ENCODE data around the gene TMEM108. TPM values are rescaled to one million over a fixed set of nuclear protein-coding genes. Genes with fewer than 3 reads are reported as not detected.

Gene TMEM108
- total and polyA plus RNA-seq, 4 donors, result 0.33 to 3.6 (median 1.3) TPM; not detected in 1

DNA sequence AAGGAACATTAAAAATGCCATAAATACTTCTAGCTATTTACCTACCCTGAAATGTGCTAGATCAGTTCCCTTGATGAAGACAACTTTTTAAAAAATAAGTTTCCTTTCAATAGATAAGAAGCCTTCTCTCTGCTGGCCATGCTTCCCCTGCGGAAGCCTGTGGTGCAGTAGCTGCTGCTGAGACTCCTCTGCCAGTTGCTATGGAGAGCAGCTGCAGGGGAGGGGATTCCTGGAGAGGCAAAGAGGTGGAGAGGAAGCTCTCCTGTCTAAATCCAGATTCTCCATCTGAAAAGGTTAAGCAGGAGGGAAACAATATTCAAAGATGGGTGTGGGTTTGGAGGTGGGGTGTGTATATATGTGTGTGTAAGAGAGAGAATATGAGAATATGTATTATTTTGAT is 291.9 kb downstream of the TMEM108 start:
- 91 to 97% methylated on average over 1 of the region's 1 CpG for WGBS, 2 donors
- H3K4me1 ChIP-seq (ENCODE audit: control insufficient read depth in 1 of 2, insufficient read depth in 2 of 2, low read length in 2 of 2), result no peaks in the 10 kb centered on the region
- H3K27ac ChIP-seq (ENCODE audit: low read depth in 1 of 2, low read length in 2 of 2), result no peak overlapping the region
- H3K4me3 ChIP-seq (ENCODE audit: low read length in 2 of 2), result no peak overlapping the region
- H3K36me3 ChIP-seq (ENCODE audit: control insufficient read depth in 1 of 2, insufficient read depth in 2 of 2, low read length in 1 of 2), result no peaks in the 10 kb centered on the region
- no peaks in the 10 kb centered on the region for H3K9me3 ChIP-seq (ENCODE audit: control insufficient read depth, low read length)
- ATAC-seq (ENCODE audit: low FRiP score), result no peak
- DNase-seq, result no peak
- no peaks in the 10 kb centered on the region for H3K27me3 ChIP-seq (ENCODE audit: control insufficient read depth in 1 of 2, insufficient read depth in 2 of 2, low read length in 1 of 2)
- intact Hi-C loops (cut with DNase I), result no loop called here

DNA sequence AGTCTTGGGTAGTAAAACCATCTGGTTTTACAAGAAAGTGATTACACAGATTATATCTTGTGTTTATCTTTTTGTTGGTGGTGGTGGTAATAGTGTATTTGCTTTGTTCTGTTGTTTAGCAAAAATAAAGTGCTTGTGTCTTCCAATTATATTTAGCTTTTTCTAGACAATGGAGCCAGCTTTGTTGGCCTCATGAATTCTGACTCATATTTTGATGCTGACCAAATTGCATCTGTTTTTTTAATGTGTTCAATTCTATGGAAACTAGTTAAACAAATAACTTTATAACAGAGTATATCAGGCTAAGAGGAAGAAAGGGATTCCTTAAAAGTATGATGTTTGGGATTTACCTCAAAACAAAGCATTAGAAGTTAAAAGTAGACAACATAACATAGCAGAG is 292.3 kb downstream of the TMEM108 start:
- Histone ChIP-seq H3K4me1 (ENCODE audit: control insufficient read depth in 1 of 2, insufficient read depth in 2 of 2, low read length in 2 of 2) (no peaks in the 10 kb centered on the region), H3K9me3 (ENCODE audit: control insufficient read depth, low read length) (no peaks in the 10 kb centered on the region), H3K36me3 (ENCODE audit: control insufficient read depth in 1 of 2, insufficient read depth in 2 of 2, low read length in 1 of 2) (no peaks in the 10 kb centered on the region), H3K4me3 (ENCODE audit: low read length in 2 of 2) (no peak overlapping the region), H3K27me3 (ENCODE audit: control insufficient read depth in 1 of 2, insufficient read depth in 2 of 2, low read length in 1 of 2) (no peaks in the 10 kb centered on the region), H3K27ac (ENCODE audit: low read depth in 1 of 2, low read length in 2 of 2) (no peak overlapping the region)
- DNase-seq, result no peak
- ATAC-seq (ENCODE audit: low FRiP score), result no peak
- intact Hi-C loops (cut with DNase I), result no loop called here

DNA sequence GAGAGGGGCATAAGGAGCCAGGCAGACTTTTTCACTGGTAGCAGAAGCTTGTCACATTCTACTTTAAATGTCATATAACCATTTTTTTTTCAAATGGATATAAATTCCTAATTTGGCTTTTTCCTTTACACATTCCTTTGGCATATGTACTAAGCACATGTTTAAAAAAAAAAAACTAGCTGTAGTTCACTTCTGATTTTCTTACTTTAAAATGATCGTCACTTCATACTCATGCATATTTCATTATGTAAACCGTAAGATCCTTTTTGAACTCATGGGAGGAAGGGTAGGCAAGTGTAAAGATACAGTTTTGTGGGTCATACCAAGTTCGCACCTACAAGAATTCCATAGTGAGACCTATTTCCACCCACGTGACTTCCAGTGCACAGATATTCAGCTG is 316.5 kb downstream of the TMEM108 start:
- Histone ChIP-seq H3K9me3 (ENCODE audit: control insufficient read depth, low read length) (no peaks in the 10 kb centered on the region), H3K36me3 (ENCODE audit: control insufficient read depth in 1 of 2, insufficient read depth in 2 of 2, low read length in 1 of 2) (no peaks in the 10 kb centered on the region), H3K27ac (ENCODE audit: low read depth in 1 of 2, low read length in 2 of 2) (no peak overlapping the region), H3K4me1 (ENCODE audit: control insufficient read depth in 1 of 2, insufficient read depth in 2 of 2, low read length in 2 of 2) (no peaks in the 10 kb centered on the region), H3K4me3 (ENCODE audit: low read length in 2 of 2) (no peak overlapping the region), H3K27me3 (ENCODE audit: control insufficient read depth in 1 of 2, insufficient read depth in 2 of 2, low read length in 1 of 2) (no peaks in the 10 kb centered on the region)
- ATAC-seq (ENCODE audit: low FRiP score) (no peak), DNase-seq (no peak)
- WGBS, 2 donors, result 84 to 87% methylated on average over 4 of the region's 4 CpGs
- intact Hi-C loops (cut with DNase I), result no loop called here

DNA sequence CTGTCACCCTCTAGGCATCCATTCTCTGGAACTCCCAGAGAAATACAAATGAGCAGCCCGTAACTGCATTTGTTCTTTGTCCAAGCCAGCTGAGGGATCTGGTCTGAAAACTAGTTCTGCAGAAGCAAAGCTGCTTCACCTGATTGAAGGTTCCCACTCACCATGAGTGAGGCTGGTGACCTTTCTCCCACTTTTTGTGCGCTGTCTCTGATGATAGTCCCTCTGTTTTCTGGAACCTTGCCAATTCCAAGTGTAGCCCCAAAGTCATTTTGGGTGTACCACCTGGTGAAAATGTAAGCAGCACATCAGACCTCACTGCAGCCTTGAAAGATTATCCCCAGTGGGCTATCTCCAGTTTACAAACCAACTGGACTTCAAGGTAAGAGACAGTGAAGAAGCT is 322.3 kb downstream of the TMEM108 start:
- Histone ChIP-seq H3K27me3 (ENCODE audit: control insufficient read depth in 1 of 2, insufficient read depth in 2 of 2, low read length in 1 of 2) (no peaks in the 10 kb centered on the region), H3K27ac (ENCODE audit: low read depth in 1 of 2, low read length in 2 of 2) (no peak overlapping the region), H3K4me1 (ENCODE audit: control insufficient read depth in 1 of 2, insufficient read depth in 2 of 2, low read length in 2 of 2) (no peaks in the 10 kb centered on the region), H3K4me3 (ENCODE audit: low read length in 2 of 2) (no peak overlapping the region), H3K36me3 (ENCODE audit: control insufficient read depth in 1 of 2, insufficient read depth in 2 of 2, low read length in 1 of 2) (no peaks in the 10 kb centered on the region), H3K9me3 (ENCODE audit: control insufficient read depth, low read length) (no peaks in the 10 kb centered on the region)
- ATAC-seq (ENCODE audit: low FRiP score), result no peak
- no peak for DNase-seq
- WGBS, 2 donors, result 92 to 96% methylated on average over 2 of the region's 2 CpGs
- intact Hi-C loops (cut with DNase I), result no loop called here

DNA sequence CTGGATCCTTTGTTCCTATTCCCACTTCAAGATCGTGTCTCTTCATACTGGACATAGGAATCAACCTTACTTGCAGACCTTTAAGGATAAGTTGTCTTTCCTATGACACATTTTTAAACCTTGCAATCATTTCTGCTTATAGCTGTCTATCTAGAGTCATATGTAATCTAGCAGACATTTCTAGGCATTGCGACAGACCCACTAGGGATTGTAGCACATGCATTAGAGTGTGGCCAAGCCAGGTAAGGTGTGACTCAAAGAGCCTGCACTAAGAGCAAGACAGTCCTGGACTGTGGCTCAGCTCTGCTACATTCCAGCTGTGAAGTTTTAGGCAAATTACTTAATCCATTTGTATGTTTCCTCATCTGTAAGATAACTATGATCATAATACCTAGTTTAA is 322.8 kb downstream of the TMEM108 start:
- H3K4me3 ChIP-seq (ENCODE audit: low read length in 2 of 2), result no peak overlapping the region
- no peak overlapping the region for H3K27ac ChIP-seq (ENCODE audit: low read depth in 1 of 2, low read length in 2 of 2)
- no peaks in the 10 kb centered on the region for H3K4me1 ChIP-seq (ENCODE audit: control insufficient read depth in 1 of 2, insufficient read depth in 2 of 2, low read length in 2 of 2)
- 88 to 90% methylated on average over 2 of the region's 2 CpGs for WGBS, 2 donors
- H3K36me3 ChIP-seq (ENCODE audit: control insufficient read depth in 1 of 2, insufficient read depth in 2 of 2, low read length in 1 of 2), result no peaks in the 10 kb centered on the region
- no peak for ATAC-seq (ENCODE audit: low FRiP score)
- no peaks in the 10 kb centered on the region for H3K27me3 ChIP-seq (ENCODE audit: control insufficient read depth in 1 of 2, insufficient read depth in 2 of 2, low read length in 1 of 2)
- intact Hi-C loops (cut with DNase I), result no loop called here
- DNase-seq, result no peak
- no peaks in the 10 kb centered on the region for H3K9me3 ChIP-seq (ENCODE audit: control insufficient read depth, low read length)

DNA sequence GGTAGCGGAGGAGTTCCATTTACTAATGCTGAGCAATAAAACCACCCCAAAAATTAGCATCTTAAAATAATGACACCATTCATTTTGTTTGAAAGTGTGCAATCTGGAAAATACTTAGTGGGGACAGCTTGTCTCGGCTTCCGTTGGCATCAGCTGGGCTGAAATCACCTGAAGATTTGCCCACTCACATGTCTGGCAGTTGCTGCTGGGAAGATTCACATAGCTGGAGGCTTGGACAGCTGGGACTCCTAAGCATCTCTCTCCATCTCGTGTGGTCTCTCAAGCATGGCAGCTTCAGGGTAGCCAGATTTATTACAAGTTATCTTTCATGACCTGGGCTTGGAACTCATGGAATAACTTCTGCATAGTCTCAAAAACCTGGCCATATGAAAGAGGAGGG is 323.2 kb downstream of the TMEM108 start:
- Histone ChIP-seq H3K4me1 (ENCODE audit: control insufficient read depth in 1 of 2, insufficient read depth in 2 of 2, low read length in 2 of 2) (no peaks in the 10 kb centered on the region), H3K27me3 (ENCODE audit: control insufficient read depth in 1 of 2, insufficient read depth in 2 of 2, low read length in 1 of 2) (no peaks in the 10 kb centered on the region), H3K9me3 (ENCODE audit: control insufficient read depth, low read length) (no peaks in the 10 kb centered on the region), H3K27ac (ENCODE audit: low read depth in 1 of 2, low read length in 2 of 2) (no peak overlapping the region), H3K36me3 (ENCODE audit: control insufficient read depth in 1 of 2, insufficient read depth in 2 of 2, low read length in 1 of 2) (no peaks in the 10 kb centered on the region), H3K4me3 (ENCODE audit: low read length in 2 of 2) (no peak overlapping the region)
- ATAC-seq (ENCODE audit: low FRiP score) (no peak), DNase-seq (no peak)
- WGBS, 2 donors, result 83 to 85% methylated on average over 4 of the region's 4 CpGs
- intact Hi-C loops (cut with DNase I), result no loop called here

DNA sequence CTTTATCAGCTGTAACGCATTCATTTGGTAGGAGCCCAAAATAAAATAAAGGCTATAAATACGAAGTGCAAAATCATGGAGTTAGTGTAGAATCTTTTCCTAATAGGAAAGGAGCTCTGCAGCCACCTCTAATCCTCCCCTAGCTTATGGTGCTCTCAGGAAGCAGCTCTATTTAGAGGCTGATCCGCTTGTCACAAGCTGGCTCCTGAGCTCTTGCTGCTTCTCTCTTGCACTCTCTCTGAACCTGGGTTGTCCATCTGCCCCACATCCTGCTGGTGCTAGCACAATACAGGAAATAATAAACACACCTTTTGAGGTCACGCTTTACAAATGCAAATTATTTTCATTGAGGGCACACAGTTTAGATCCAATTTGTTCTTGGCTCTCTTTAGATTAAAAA is 324.3 kb downstream of the TMEM108 start:
- H3K9me3 ChIP-seq (ENCODE audit: control insufficient read depth, low read length), result no peaks in the 10 kb centered on the region
- H3K4me3 ChIP-seq (ENCODE audit: low read length in 2 of 2), result no peak overlapping the region
- H3K27ac ChIP-seq (ENCODE audit: low read depth in 1 of 2, low read length in 2 of 2), result no peak overlapping the region
- no peaks in the 10 kb centered on the region for H3K27me3 ChIP-seq (ENCODE audit: control insufficient read depth in 1 of 2, insufficient read depth in 2 of 2, low read length in 1 of 2)
- H3K36me3 ChIP-seq (ENCODE audit: control insufficient read depth in 1 of 2, insufficient read depth in 2 of 2, low read length in 1 of 2), result no peaks in the 10 kb centered on the region
- H3K4me1 ChIP-seq (ENCODE audit: control insufficient read depth in 1 of 2, insufficient read depth in 2 of 2, low read length in 2 of 2), result no peaks in the 10 kb centered on the region
- intact Hi-C loops (cut with DNase I), result no loop called here
- no peak for ATAC-seq (ENCODE audit: low FRiP score)
- 87% methylated on average over 4 of the region's 4 CpGs for WGBS, 2 donors
- no peak for DNase-seq

DNA sequence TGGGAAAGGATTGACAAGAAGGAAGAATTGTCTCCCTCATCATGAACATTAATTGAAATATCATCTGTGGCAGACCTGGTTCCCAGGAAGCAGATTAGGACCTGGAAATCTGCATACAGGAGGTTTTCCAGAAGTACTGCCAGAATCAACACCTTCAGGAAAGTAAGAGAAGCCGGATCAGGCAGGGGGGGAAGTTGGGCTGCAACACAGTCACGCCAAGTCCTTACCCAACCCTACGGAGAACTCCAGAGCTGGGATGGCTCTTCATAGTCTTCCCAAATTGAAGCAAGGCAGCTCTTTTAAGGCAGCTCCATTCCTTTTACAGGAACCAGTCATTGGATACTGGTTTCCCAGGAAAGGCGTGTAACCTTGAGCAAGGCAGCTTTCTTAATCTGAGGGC is 326.5 kb downstream of the TMEM108 start:
- H3K4me3 ChIP-seq (ENCODE audit: low read length in 2 of 2), result no peak overlapping the region
- H3K27me3 ChIP-seq (ENCODE audit: control insufficient read depth in 1 of 2, insufficient read depth in 2 of 2, low read length in 1 of 2), result no peaks in the 10 kb centered on the region
- H3K4me1 ChIP-seq (ENCODE audit: control insufficient read depth in 1 of 2, insufficient read depth in 2 of 2, low read length in 2 of 2), result no peaks in the 10 kb centered on the region
- 64 to 65% methylated on average over 4 of the region's 4 CpGs for WGBS, 2 donors
- DNase-seq, result no peak
- no peak for ATAC-seq (ENCODE audit: low FRiP score)
- no peaks in the 10 kb centered on the region for H3K9me3 ChIP-seq (ENCODE audit: control insufficient read depth, low read length)
- H3K27ac ChIP-seq (ENCODE audit: low read depth in 1 of 2, low read length in 2 of 2), result no peak overlapping the region
- intact Hi-C loops (cut with DNase I), result no loop called here
- no peaks in the 10 kb centered on the region for H3K36me3 ChIP-seq (ENCODE audit: control insufficient read depth in 1 of 2, insufficient read depth in 2 of 2, low read length in 1 of 2)

DNA sequence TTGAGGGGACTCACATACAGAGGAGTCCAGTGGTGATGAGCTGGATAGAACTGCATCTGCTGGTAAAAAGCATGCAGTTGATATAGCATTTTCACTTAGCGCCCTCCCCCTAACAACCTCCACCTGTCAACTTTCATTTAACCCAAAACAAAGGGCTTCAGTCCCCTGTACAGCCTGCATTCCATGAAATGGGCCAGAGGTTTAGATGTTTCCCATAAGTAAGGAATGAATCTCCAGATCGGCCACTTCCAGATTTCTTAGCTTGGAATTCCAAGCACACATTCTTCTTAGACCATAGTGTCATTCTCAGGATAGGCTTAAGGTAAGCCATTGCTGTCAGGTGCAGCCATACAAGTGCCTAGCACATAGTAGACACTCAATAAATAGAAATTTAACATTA is 328.7 kb downstream of the TMEM108 start:
- intact Hi-C loops (cut with DNase I), result no loop called here
- DNase-seq, result no peak

More for the DNA sequence above, 328.7 kb downstream of the TMEM108 start:
- Histone ChIP-seq H3K27ac (ENCODE audit: low read depth in 1 of 2, low read length in 2 of 2) (no peak overlapping the region), H3K9me3 (ENCODE audit: control insufficient read depth, low read length) (peaks cover 1% of the 10 kb centered on the region), H3K27me3 (ENCODE audit: control insufficient read depth in 1 of 2, insufficient read depth in 2 of 2, low read length in 1 of 2) (no peaks in the 10 kb centered on the region), H3K36me3 (ENCODE audit: control insufficient read depth in 1 of 2, insufficient read depth in 2 of 2, low read length in 1 of 2) (no peaks in the 10 kb centered on the region), H3K4me1 (ENCODE audit: control insufficient read depth in 1 of 2, insufficient read depth in 2 of 2, low read length in 2 of 2) (no peaks in the 10 kb centered on the region), H3K4me3 (ENCODE audit: low read length in 2 of 2) (no peak overlapping the region)
- 95 to 98% methylated on average over 2 of the region's 2 CpGs for WGBS, 2 donors
- no peak for ATAC-seq (ENCODE audit: low FRiP score)

Measured in aorta (tissue), 5 donors.